ENCODE results near the gene VIL1.
A peak's percentile ranks its signal among the peaks of the same experiment; 100 is the strongest.

Gene VIL1

GRCh38 chr2:218397820-218398436, 21.0 kb upstream of the VIL1 start (continued):
- TF ChIP-seq ZNF837 (tag by site-specific recombination; IDR thresholded peaks at IDR 0.05) (no peak), ZFP41 (tag by site-specific recombination; IDR thresholded peaks at IDR 0.05; ENCODE audit: borderline replicate concordance) (no peak), GLIS2 (tag by site-specific recombination; IDR thresholded peaks at IDR 0.05) (no peak), GLI2 (tag by site-specific recombination; IDR thresholded peaks at IDR 0.05; ENCODE audit: borderline replicate concordance, low read depth) (no peak), SP2 (tag by site-specific recombination; IDR thresholded peaks at IDR 0.05) (peak; percentile 69), ZNF585B (tag by site-specific recombination; IDR thresholded peaks at IDR 0.05) (no peak), ZBTB10 (tag by site-specific recombination; IDR thresholded peaks at IDR 0.05) (peak; percentile 24; the same call in 1 of the 2 replicates), BCL11B (tag by site-specific recombination; IDR thresholded peaks at IDR 0.05; ENCODE audit: low read depth) (no peak), ZNF776 (tag by site-specific recombination; IDR thresholded peaks at IDR 0.05; ENCODE audit: borderline replicate concordance) (no peak), ZNF560 (tag by site-specific recombination; IDR thresholded peaks at IDR 0.05; ENCODE audit: borderline replicate concordance) (no peak), PRDM1 (tag by site-specific recombination; IDR thresholded peaks at IDR 0.05) (no peak), ZNF791 (tag by site-specific recombination; IDR thresholded peaks at IDR 0.05) (no peak), ZSCAN30 (tag by site-specific recombination; IDR thresholded peaks at IDR 0.05) (no peak), ZNF202 (tag by site-specific recombination; IDR thresholded peaks at IDR 0.05; ENCODE audit: borderline replicate concordance) (no peak), ZNF624 (tag by site-specific recombination; IDR thresholded peaks at IDR 0.05) (no peak), ZNF433 (tag by site-specific recombination; IDR thresholded peaks at IDR 0.05; ENCODE audit: low read depth) (no peak), ZNF670 (tag by site-specific recombination; IDR thresholded peaks at IDR 0.05; ENCODE audit: low read depth) (no peak), ZNF514 (tag by site-specific recombination; IDR thresholded peaks at IDR 0.05) (no peak), ZNF513 (tag by site-specific recombination; IDR thresholded peaks at IDR 0.05) (no peak), ZNF654 (tag by site-specific recombination; IDR thresholded peaks at IDR 0.05; ENCODE audit: low read depth) (no peak), SALL2 (tag by site-specific recombination; IDR thresholded peaks at IDR 0.05; ENCODE audit: borderline replicate concordance) (no peak), PRDM10 (tag by site-specific recombination; IDR thresholded peaks at IDR 0.05) (no peak), ZNF423 (tag by site-specific recombination; IDR thresholded peaks at IDR 0.05) (no peak), ZNF146 (tag by site-specific recombination; IDR thresholded peaks at IDR 0.05) (no peak; the same call in 1 of the 2 replicates), MZF1 (tag by site-specific recombination; IDR thresholded peaks at IDR 0.05; ENCODE audit: borderline replicate concordance) (no peak), ZNF629 (tag by site-specific recombination; IDR thresholded peaks at IDR 0.05) (peak; percentile 15; the same call in 1 of the 2 replicates), ZNF404 (tag by site-specific recombination; IDR thresholded peaks at IDR 0.05) (no peak), GLI4 (tag by site-specific recombination; IDR thresholded peaks at IDR 0.05) (no peak), BCL11A (tag by site-specific recombination; IDR thresholded peaks at IDR 0.05; ENCODE audit: low read depth) (0 out of 2 replicates have a peak, but pooled peaks have one; percentile 15), ZNF354C (tag by site-specific recombination; IDR thresholded peaks at IDR 0.05; ENCODE audit: borderline replicate concordance, low read depth) (no peak), ZNF16 (tag by site-specific recombination; IDR thresholded peaks at IDR 0.05; ENCODE audit: low read depth) (no peak), GLIS1 (tag by site-specific recombination; IDR thresholded peaks at IDR 0.05) (peak; percentile 65), ZNF335 (tag by site-specific recombination; conservative IDR thresholded peaks at IDR 0.05) (peak; percentile 91), SP7 (tag by site-specific recombination; IDR thresholded peaks at IDR 0.05) (peak; percentile 54)
